Measurements from ENCODE around the gene SOS2.

DNA sequence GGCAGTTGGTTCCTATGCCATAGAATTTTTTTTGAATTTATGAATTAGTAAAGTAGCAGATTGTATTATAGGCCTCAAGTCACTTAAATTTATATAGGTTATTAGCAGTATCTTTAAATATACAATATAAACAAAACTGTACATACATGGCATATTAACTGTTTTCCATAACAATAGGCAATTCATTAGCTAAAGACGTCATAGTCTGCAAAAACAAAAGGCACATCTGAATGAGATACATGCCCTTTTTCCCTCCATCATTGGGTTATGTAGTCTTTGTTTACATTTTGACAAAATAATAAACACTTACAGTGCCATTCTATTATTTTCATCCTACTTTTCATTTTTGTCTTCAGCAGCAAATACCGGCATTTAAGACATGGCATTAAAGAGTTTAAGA, 113.9 kb downstream of the SOS2 start:
- TF ChIP-seq, protein P1, sequence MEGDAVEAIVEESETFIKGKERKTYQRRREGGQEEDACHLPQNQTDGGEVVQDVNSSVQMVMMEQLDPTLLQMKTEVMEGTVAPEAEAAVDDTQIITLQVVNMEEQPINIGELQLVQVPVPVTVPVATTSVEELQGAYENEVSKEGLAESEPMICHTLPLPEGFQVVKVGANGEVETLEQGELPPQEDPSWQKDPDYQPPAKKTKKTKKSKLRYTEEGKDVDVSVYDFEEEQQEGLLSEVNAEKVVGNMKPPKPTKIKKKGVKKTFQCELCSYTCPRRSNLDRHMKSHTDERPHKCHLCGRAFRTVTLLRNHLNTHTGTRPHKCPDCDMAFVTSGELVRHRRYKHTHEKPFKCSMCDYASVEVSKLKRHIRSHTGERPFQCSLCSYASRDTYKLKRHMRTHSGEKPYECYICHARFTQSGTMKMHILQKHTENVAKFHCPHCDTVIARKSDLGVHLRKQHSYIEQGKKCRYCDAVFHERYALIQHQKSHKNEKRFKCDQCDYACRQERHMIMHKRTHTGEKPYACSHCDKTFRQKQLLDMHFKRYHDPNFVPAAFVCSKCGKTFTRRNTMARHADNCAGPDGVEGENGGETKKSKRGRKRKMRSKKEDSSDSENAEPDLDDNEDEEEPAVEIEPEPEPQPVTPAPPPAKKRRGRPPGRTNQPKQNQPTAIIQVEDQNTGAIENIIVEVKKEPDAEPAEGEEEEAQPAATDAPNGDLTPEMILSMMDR (IDR thresholded peaks at IDR 0.05) = no peak
- TF ChIP-seq POLR2AphosphoS5 (IDR thresholded peaks at IDR 0.05) (no peak), POLR2A (IDR thresholded peaks at IDR 0.05) (no peak), EP300 (IDR thresholded peaks at IDR 0.05; ENCODE audit: low read depth) (no peak)
